Stimulated activated CD8-positive, alpha-beta memory T cell treated with anti-CD3 and anti-CD28 coated beads, Interleukin-12 subunit alpha, Interleukin-12 subunit beta, amount 100 ng/mL, for 1 hour (primary cell): ENCODE results near the gene ASXL2.

Experiments used
- DNase-seq: peaks from one replicate; pipeline ENCODE4 v3.0.0-alpha.2; 2020; ENCODE audit warnings: low read depth

Gene ASXL2

GRCh38 chr2:25685741-25686140 lies 192.5 kb downstream of the ASXL2 start:
- no peak for DNase-seq

DNA sequence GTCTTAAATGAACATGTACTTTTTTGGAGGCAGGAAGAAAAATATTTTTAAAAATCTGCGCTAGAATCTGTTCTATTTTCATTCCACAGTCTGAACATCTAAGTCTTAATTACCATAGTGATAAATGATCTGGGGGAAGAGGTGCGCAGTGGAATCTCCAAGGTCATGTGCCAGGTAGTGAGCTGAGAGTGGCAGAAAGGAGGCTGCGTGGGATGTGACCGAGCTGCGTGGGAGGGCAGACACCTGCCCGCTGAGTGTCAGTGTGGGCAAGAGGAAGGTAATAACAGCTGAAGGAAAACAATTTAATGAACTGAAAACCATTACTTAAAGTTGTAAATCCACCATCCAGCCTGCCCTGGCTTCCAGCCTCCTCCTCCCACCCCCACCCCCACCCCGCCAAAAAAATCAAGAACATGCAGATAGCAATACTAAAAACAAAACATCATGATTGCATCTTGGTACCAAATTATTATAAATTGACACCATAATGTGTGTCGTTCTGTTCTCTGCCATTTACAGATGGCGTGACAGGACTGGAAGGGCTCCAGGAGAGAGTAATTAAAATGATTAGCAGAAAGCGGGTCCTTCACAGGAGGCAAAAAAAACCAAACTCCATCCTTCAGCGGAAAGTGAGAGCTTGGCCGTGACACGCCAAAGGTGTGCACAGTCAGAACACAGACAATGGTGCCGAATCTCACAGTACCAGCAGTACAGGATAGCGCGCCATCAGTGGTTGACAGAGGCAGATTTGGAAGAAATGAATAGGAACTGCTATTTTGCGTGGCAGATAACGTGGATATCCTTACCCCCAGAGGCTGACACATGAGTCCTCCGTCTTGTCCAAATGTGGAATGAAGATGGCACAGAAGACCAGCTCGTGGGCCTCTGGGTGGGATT lies 193.5 kb downstream of the ASXL2 start:
- DNase-seq = no peak
